ENCODE data around the gene SMCP.

- TF ChIP-seq, protein P1, sequence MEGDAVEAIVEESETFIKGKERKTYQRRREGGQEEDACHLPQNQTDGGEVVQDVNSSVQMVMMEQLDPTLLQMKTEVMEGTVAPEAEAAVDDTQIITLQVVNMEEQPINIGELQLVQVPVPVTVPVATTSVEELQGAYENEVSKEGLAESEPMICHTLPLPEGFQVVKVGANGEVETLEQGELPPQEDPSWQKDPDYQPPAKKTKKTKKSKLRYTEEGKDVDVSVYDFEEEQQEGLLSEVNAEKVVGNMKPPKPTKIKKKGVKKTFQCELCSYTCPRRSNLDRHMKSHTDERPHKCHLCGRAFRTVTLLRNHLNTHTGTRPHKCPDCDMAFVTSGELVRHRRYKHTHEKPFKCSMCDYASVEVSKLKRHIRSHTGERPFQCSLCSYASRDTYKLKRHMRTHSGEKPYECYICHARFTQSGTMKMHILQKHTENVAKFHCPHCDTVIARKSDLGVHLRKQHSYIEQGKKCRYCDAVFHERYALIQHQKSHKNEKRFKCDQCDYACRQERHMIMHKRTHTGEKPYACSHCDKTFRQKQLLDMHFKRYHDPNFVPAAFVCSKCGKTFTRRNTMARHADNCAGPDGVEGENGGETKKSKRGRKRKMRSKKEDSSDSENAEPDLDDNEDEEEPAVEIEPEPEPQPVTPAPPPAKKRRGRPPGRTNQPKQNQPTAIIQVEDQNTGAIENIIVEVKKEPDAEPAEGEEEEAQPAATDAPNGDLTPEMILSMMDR (IDR thresholded peaks at IDR 0.05), result no peak
- no peak for TF ChIP-seq POLR2A (IDR thresholded peaks at IDR 0.05)
These were observed 8.0 kb downstream of the SMCP start for GRCh38 chr1:152886085-152886484.
